Measurements from ENCODE around the gene MACROD2. TPM values are rescaled to one million over a fixed set of nuclear protein-coding genes. Genes with fewer than 3 reads are reported as not detected.

MACROD2 gene
- total RNA-seq, 1 donor from 2014 or later, result 78.2 TPM

- intact Hi-C loops (cut with DNase I), result no loop called here
- Histone ChIP-seq H3K9me3 (no peaks in the 10 kb centered on the region), H3K27me3 (no peaks in the 10 kb centered on the region), H3K4me1 (no peaks in the 10 kb centered on the region), H3K36me3 (no peaks in the 10 kb centered on the region), H3K4me3 (no peak overlapping the region), H3K27ac (no peak overlapping the region)
- DNase-seq (no peak), ATAC-seq (no peak)
- TF ChIP-seq CTCF (IDR thresholded peaks at IDR 0.05), result no peak
Measured at GRCh38 chr20:15333170-15333569, 1337.9 kb downstream of the MACROD2 start.

GRCh38 chr20:15336011-15336410 lies 1340.7 kb downstream of the MACROD2 start:
- Histone ChIP-seq H3K27me3 (no peaks in the 10 kb centered on the region), H3K36me3 (no peaks in the 10 kb centered on the region), H3K9me3 (no peaks in the 10 kb centered on the region), H3K27ac (no peak overlapping the region), H3K4me3 (no peak overlapping the region), H3K4me1 (no peaks in the 10 kb centered on the region)
- no peak for TF ChIP-seq CTCF (IDR thresholded peaks at IDR 0.05)
- intact Hi-C loops (cut with DNase I), result no loop called here
- ATAC-seq, result no peak
- no peak for DNase-seq

- Histone ChIP-seq H3K9me3 (no peaks in the 10 kb centered on the region), H3K27me3 (no peaks in the 10 kb centered on the region), H3K36me3 (no peaks in the 10 kb centered on the region), H3K4me1 (no peaks in the 10 kb centered on the region), H3K27ac (no peak overlapping the region), H3K4me3 (no peak overlapping the region)
- intact Hi-C loops (cut with DNase I), result no loop called here
- DNase-seq (no peak), ATAC-seq (no peak)
- TF ChIP-seq CTCF (IDR thresholded peaks at IDR 0.05), result no peak
Measured at GRCh38 chr20:15336536-15336935, 1341.2 kb downstream of the MACROD2 start.

- intact Hi-C loops (cut with DNase I), result no loop called here
- DNase-seq (no peak), ATAC-seq (no peak)
Measured at GRCh38 chr20:15339264-15339663, 1343.9 kb downstream of the MACROD2 start.

GRCh38 chr20:15342991-15343523 lies 1347.7 kb downstream of the MACROD2 start:
- H3K4me3 ChIP-seq, result no peak overlapping the region
- TF ChIP-seq CTCF (IDR thresholded peaks at IDR 0.05), result no peak
- no peak for ATAC-seq

More at GRCh38 chr20:15339264-15339663, 1343.9 kb downstream of the MACROD2 start:
- H3K27me3 ChIP-seq, result no peaks in the 10 kb centered on the region
- no peak for TF ChIP-seq CTCF (IDR thresholded peaks at IDR 0.05)
- no peaks in the 10 kb centered on the region for H3K4me1 ChIP-seq
- H3K27ac ChIP-seq, result no peak overlapping the region
- no peaks in the 10 kb centered on the region for H3K36me3 ChIP-seq
- no peak overlapping the region for H3K4me3 ChIP-seq
- H3K9me3 ChIP-seq, result no peaks in the 10 kb centered on the region

GRCh38 chr20:15345287-15345686 lies 1350.0 kb downstream of the MACROD2 start:
- Histone ChIP-seq H3K4me1 (no peaks in the 10 kb centered on the region), H3K36me3 (no peaks in the 10 kb centered on the region), H3K4me3 (no peak overlapping the region), H3K27ac (no peak overlapping the region), H3K9me3 (no peaks in the 10 kb centered on the region), H3K27me3 (no peaks in the 10 kb centered on the region)
- intact Hi-C loops (cut with DNase I), result no loop called here
- TF ChIP-seq CTCF (IDR thresholded peaks at IDR 0.05), result no peak
- no peak for ATAC-seq
- DNase-seq, result no peak

More at GRCh38 chr20:15342991-15343523, 1347.7 kb downstream of the MACROD2 start:
- intact Hi-C loops (cut with DNase I), result no loop called here
- Histone ChIP-seq H3K27ac (no peak overlapping the region), H3K4me1 (no peaks in the 10 kb centered on the region), H3K27me3 (no peaks in the 10 kb centered on the region), H3K9me3 (no peaks in the 10 kb centered on the region), H3K36me3 (no peaks in the 10 kb centered on the region)
- DNase-seq, result no peak

Measured in upper lobe of right lung (tissue), 1 donor.